Measurements from ENCODE around the gene OS9.
A peak's percentile ranks its signal among the peaks of the same experiment; 100 is the strongest.
"Not testable (repeated sequence)": the region's sequence is repeated elsewhere in the genome, so short reads cannot be mapped to it uniquely, and the experiment has no call there.

The OS9 gene

GRCh38 chr12:57693659-57694458 is at the start of gene OS9:
TSS of gene OS9 (plus strand) at chr12:57694132. CDS start at chr12:57694162, 30 bp downstream.
- peak; percentile 89 to 95 (median 93) for DNase-seq (ENCODE audit: low read depth in 2 of 3, low spot score in 1 of 3)

DNA sequence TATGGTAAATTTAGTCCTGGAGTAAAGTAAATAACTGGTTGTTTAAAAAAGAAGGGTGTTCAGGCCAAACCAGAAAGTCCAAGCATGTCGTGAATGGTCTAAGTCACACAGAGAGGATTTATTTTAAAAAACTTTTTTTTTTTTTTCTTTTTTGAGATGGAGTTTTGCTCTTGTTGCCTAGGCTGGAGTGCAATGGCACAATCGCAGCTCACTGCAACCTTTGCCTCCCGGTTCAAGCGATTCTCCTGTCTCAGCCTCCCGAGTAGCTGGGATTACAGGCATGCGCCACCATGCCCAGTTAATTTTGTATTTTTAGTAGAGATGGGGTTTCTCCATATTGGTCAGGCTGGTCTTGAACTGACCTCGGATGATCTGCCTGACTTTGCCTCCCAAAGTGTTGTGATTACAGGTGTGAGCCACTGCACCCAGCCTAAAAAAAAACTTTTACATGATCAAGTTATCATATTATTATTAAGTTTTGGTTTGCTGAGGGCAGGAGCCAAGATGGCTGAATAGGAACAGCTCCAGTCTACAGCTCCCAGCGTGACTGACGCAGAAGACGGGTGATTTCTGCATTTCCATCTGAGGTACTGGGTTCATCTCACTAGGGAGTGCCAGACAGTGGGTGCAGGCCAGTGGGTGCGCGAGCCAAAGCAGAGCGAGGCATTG is 47.8 kb upstream of the OS9 start:
- DNase-seq (ENCODE audit: low read depth in 2 of 3, low spot score in 1 of 3): not testable (repeated sequence)

- not testable (repeated sequence) for DNase-seq (ENCODE audit: low read depth in 2 of 3, low spot score in 1 of 3)
These were observed 47.3 kb upstream of the OS9 start for GRCh38 chr12:57646659-57647049.

DNA sequence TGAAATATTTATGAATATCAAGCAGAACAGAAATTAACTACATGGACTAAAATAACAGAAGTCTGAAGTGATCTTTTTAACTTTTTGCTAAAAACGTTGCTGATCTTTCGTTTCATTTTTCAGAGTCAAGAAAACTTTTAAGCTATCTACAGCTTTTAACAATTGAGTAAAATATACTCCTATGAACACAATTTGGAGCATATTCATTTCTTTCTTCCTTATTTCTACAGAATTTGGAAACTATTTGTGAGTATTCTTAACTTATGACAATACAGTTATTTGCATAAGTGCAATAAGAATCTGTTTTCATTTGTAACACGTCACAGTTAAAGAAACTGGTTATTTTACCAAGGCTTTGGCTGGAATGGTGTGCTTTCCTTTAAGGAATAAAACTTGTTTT is 39.9 kb upstream of the OS9 start:
- no peak for DNase-seq (ENCODE audit: low read depth in 2 of 3, low spot score in 1 of 3)

DNA sequence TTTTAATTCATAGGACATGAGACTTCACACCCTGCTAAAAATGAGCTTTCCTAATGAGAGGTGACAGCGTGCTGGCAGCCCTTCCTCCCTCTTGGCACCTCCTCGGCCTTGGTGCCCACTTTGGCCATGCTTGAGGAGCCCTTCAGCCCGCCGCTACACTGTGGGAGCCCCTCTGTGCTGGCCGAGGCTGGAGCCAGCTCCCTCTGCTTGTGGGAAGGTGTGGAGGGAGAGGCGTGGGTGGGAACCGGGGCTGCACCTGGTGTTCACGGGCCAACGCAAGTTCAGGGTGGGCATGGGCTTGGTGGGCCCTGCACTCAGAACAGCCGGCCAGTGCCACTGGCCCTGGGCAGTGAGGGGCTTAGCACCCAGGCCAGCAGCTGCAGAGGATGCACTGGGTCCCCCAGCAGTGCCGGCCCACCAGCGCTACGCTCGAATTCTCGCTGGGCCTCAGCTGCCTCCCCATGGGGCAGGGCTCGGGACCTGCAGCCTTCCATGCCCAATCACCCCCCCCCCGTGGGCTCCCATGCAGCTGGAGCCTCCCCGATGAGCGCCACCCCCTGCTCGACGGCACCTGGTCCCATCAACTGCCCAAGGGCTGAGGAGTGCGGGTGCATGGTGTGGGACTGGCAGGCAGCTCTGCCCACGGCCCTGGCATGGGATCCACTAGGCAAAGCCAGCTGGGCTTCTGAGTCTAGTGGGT is 38.2 kb upstream of the OS9 start:
- DNase-seq (ENCODE audit: low read depth in 2 of 3, low spot score in 1 of 3): no peak

DNA sequence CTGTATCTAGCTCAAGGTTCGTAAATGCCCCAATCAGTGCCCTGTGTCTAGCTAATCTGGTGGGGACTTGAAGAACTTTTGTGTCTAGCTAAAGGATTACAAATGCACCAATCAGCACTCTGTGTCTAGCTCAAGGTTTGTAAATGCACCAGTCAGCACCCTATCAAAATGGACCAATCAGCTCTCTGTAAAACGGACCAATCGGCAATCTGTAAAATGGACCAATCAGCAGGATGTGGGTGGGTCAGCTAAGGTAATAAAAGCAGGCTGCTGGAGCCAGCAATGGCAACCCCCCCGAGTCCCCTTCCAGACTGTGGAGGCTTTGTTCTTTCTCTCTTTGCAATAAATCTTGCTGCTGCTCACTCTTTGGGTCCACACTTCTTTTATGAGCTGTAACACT is 37.5 kb upstream of the OS9 start:
- DNase-seq (ENCODE audit: low read depth in 2 of 3, low spot score in 1 of 3): not testable (repeated sequence)

DNA sequence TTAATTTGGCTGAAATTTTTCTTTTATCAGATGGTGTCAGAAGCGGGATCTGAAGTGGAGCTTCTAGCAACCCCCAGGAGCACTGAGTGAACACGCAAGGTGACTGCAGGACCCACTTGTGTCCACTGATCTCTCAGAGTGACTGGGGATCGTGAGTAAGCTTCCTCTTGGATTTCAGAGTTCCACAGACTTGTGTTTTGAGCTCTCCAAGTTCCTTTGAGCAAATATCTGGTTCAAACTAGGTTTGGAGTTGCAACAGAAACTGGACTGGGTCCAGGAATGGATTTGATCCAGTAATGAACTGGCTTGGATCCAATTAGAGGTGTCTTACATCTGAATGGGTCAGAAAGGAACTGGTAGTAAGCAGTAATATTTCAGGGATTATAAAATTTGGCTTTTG is 36.2 kb upstream of the OS9 start:
- DNase-seq (ENCODE audit: low read depth in 2 of 3, low spot score in 1 of 3): no peak

GRCh38 chr12:57658890-57659289 is 35.0 kb upstream of the OS9 start:
- no peak for DNase-seq (ENCODE audit: low read depth in 2 of 3, low spot score in 1 of 3)

DNA sequence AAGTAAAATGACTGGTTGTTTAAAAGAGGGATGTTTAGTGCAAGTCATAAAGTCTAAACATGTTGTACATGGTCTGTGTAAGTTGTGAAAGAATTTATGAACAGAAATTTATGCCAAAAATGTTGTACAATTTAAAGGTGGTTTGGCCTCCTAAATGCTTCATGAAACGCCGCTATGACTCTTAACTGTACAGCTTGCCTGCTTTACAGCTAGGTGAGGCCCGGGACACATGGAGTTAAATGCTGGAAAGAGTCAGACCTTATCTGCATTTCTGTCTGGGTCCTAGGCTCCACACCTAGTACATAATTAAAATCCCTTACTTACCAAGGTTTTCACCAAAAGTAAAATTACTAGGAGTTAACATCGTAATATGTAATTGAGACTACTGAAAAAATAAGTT is 32.6 kb upstream of the OS9 start:
- no peak for DNase-seq (ENCODE audit: low read depth in 2 of 3, low spot score in 1 of 3)

DNA sequence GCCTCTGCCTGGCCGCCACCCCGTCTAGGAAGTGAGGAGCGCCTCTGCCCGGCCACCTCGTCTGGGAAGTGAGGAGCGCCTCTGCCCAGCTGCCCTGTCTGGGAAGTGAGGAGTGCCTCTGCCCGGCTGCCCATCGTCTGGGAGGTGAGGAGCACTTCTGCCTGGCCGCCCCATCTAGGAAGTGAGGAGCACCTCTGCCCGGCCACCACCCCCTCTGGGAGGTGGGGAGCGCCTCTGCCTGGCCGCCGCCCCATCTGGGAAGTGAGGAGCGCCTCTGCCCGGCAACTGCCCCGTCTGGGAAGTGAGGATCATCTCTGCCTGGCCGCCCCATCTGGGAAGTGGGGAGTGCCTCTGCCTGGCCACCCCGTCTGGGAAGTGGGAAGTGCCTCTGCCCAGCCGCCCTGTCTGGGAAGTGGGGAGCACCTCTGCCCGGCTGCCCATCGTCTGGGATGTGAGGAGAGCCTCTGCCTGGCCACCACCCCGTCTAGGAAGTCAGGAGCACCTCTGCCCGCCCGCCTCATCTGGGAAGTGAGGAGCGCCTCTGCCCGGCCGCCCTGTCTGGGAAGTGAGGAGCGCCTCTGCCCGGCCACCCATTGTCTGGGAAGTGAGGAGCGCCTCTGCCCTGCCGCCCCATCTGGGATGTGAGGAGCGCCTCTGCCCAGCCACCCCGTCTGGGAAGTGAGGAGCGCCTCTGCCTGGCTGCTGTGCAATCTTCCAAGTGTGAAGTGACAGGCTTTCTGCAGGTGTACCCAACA is 28.7 kb upstream of the OS9 start:
- not testable (repeated sequence) for DNase-seq (ENCODE audit: low read depth in 2 of 3, low spot score in 1 of 3)

DNA sequence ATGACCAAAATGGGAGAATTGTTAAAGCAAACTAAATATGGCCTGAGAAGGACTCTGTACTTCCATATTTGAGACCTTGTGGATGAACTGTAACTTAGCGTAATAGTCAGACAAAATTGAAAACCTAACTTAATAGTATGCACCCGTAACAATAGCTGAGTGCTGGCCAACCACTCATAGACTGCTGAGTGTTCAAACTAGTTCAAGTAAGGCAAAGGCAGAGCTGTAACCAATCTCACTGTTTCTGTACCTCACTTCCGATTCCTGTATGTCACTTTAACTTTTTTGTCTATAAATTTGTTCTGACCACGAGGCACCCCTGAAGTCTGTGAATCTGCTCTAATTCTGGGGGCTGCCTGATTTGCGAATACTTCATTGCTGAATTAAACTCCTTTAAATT is 27.0 kb upstream of the OS9 start:
- DNase-seq (ENCODE audit: low read depth in 2 of 3, low spot score in 1 of 3): no peak

- not testable (repeated sequence) for DNase-seq (ENCODE audit: low read depth in 2 of 3, low spot score in 1 of 3)
These were observed 24.2 kb upstream of the OS9 start for GRCh38 chr12:57669691-57670090.

GRCh38 chr12:57671811-57672210 is 22.1 kb upstream of the OS9 start:
- DNase-seq (ENCODE audit: low read depth in 2 of 3, low spot score in 1 of 3): not testable (repeated sequence)

- DNase-seq (ENCODE audit: low read depth in 2 of 3, low spot score in 1 of 3): no peak
These were observed 21.1 kb upstream of the OS9 start for GRCh38 chr12:57672801-57673200.

- DNase-seq (ENCODE audit: low read depth in 2 of 3, low spot score in 1 of 3): no peak
These were observed 19.2 kb upstream of the OS9 start for GRCh38 chr12:57674691-57675090.

DNA sequence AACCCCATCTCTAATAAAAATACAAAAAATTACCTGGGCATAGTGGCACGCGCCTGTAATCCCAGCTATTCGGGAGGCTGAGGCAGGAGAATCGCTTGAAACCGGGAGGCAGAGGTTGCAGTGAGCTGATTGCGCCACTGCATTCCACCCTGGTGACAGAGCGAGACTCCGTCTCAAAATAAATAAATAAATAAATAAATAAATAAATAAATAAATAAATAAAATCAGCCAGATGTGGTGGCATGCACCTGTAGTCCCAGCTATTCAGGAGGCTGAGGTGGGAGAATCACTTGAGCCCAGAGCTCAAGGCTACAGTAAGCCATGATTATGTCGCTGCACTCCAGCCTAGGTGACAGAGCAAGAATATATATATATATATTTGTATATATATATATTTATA is 16.0 kb upstream of the OS9 start:
- DNase-seq (ENCODE audit: low read depth in 2 of 3, low spot score in 1 of 3): not testable (repeated sequence)

DNA sequence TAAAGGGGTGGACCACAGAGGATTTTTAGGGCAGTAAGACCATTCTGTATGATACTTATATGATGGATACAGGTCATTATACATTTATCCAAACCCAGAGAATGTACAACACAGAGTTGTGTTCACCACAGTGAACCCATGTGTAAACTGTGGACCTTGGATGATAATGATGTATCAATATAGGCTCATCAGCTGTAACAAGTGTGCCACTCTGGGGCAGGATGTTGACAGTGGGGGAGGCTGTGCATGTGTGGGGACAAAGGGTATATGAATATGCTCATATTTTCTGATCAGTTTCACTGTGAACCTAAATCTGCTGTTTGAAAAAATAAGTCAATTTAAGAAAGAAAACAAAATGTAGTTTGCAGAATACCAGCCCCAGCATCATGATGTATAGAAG is 14.2 kb upstream of the OS9 start:
- no peak for DNase-seq (ENCODE audit: low read depth in 2 of 3, low spot score in 1 of 3)

- DNase-seq (ENCODE audit: low read depth in 2 of 3, low spot score in 1 of 3): no peak
These were observed 6.1 kb upstream of the OS9 start for GRCh38 chr12:57687862-57688261.

DNA sequence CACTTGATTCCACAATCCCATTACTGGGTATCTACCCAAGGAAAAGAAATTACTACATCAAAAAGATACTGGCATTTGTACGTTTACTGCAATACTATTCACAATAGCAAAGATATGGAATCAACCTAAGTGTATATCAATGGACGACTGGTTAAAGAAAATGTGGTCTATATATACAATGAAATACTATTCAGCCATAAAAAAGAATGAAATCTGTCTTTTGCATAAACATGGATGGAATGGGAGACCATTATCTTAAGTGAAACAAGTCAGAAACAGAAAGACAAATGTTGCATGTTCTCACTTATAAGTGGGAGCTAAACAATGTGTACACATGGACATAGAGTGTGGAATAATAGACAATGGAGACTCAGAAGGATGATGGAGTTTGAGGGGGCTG is 5.0 kb upstream of the OS9 start:
- DNase-seq (ENCODE audit: low read depth in 2 of 3, low spot score in 1 of 3): no peak

DNA sequence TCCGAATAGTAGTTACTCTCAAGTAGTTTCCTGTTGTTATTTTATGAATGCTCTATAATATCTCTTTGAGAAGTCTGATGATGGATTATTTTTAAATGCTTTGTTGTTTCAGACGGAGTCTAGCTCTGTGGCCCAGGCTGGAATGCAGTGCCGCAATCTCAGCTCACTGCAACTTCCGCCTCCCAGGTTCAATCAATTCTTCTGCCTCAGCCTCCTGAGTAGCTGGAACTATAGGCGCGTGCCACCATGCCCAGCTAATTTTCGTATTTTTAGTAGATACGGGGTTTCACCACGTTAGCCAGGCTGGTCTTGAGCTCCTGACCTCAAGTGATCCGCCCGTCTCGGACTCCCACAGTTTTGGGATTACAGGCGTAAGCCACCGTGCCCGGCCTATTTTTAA is 1.4 kb upstream of the OS9 start:
- no peak for DNase-seq (ENCODE audit: low read depth in 2 of 3, low spot score in 1 of 3)

DNA sequence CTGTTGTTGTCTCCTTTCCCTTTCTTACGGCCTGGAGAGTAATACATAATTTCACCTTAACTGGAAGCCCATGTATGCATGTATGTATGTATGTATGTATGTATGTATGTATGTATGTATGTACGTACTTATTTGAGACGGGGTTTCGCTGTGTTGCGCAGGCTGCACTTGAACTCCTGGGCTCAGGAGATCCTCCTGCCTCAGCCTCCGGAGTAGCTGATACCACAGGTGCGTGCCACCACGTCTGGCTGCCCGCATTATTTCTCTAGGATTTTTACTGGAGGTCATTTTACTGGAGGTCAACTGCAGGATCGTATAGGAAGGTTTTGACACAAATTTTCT is 644 bp upstream of the OS9 start:
- DNase-seq (ENCODE audit: low read depth in 2 of 3, low spot score in 1 of 3): no peak

Data from stimulated activated CD4-positive, alpha-beta T cell treated with anti-CD3 and anti-CD28 coated beads, Interleukin-12 subunit alpha, Interleukin-12 subunit beta, amount 100 ng/mL, for 48 hours (primary cell).